LHCN-M2 (cell line): Measurements from ENCODE around the gene APRT. TPM values are rescaled to one million over a fixed set of nuclear protein-coding genes. Genes with fewer than 3 reads are reported as not detected.

ENCODE experiments used
- DNase-seq: peaks from one replicate; pipeline ENCODE4 v3.0.0-alpha.2; 2012; ENCODE audit warnings: low read depth
- total RNA-seq: library from RNA; depleted of rRNA; stranded (reverse); fragments of >200 nt; gene quantifications from 2 replicates; pipeline ENCODE4 v1.2.3, GENCODE V29; 2014

Gene APRT
- total RNA-seq, 1 experiment from 2014 or later = 145 TPM

- DNase-seq = no peak
These were observed 30.6 kb upstream of the APRT start for GRCh38 chr16:88842308-88842756.

GRCh38 chr16:88841521-88842307 lies 30.0 kb upstream of the APRT start:
- DNase-seq = no peak

- DNase-seq = no peak
These were observed 29.0 kb upstream of the APRT start for GRCh38 chr16:88840600-88841215.

- no peak for DNase-seq
These were observed 28.2 kb upstream of the APRT start for GRCh38 chr16:88839745-88840599.

GRCh38 chr16:88839026-88839529 lies 27.4 kb upstream of the APRT start:
- no peak for DNase-seq

- no peak for DNase-seq
These were observed 26.8 kb upstream of the APRT start for GRCh38 chr16:88838566-88838965.

- no peak for DNase-seq
These were observed 26.1 kb upstream of the APRT start for GRCh38 chr16:88837806-88838205.

- DNase-seq = no peak
These were observed 25.1 kb upstream of the APRT start for GRCh38 chr16:88836791-88837190.

- DNase-seq = no peak
These were observed 24.1 kb upstream of the APRT start for GRCh38 chr16:88835818-88836217.

GRCh38 chr16:88835383-88835782 lies 23.7 kb upstream of the APRT start:
- DNase-seq = no peak

- DNase-seq = no peak
These were observed 22.9 kb upstream of the APRT start for GRCh38 chr16:88834670-88835069.

GRCh38 chr16:88833086-88833485 lies 21.4 kb upstream of the APRT start:
- DNase-seq = no peak

- no peak for DNase-seq
These were observed 20.1 kb upstream of the APRT start for GRCh38 chr16:88831838-88832237.

GRCh38 chr16:88830783-88831182 lies 19.1 kb upstream of the APRT start:
- no peak for DNase-seq

- DNase-seq = no peak
These were observed 18.5 kb upstream of the APRT start for GRCh38 chr16:88830258-88830657.

GRCh38 chr16:88828711-88829110 lies 17.0 kb upstream of the APRT start:
- no peak for DNase-seq

- no peak for DNase-seq
These were observed 16.0 kb upstream of the APRT start for GRCh38 chr16:88827727-88828126.

- no peak for DNase-seq
These were observed 14.5 kb upstream of the APRT start for GRCh38 chr16:88826070-88826840.

- DNase-seq = no peak
These were observed 13.4 kb upstream of the APRT start for GRCh38 chr16:88825146-88825545.

- DNase-seq = no peak
These were observed 12.7 kb upstream of the APRT start for GRCh38 chr16:88824256-88825077.
